ENCODE data around the gene GDF7. TPM values are rescaled to one million over a fixed set of nuclear protein-coding genes. Genes with fewer than 3 reads are reported as not detected.

The GDF7 gene
- total RNA-seq, 1 experiment from 2014 or later = 0.04 TPM

GRCh38 chr2:20645761-20646160 lies 21.2 kb upstream of the GDF7 start:
- H3K14ac ChIP-seq (ENCODE audit: insufficient read depth, low read length) = no peak overlapping the region
- no peak for DNase-seq
- no peak overlapping the region for H2BK120ac ChIP-seq (ENCODE audit: low read depth, low read length, poor library complexity, severe bottlenecking)
- H3K4ac ChIP-seq (ENCODE audit: low read depth, low read length) = no peak overlapping the region
- H4K8ac ChIP-seq (replicated peaks; ENCODE audit: insufficient read length, low read depth, low read length) = no peak overlapping the region
- no peak overlapping the region for H3K18ac ChIP-seq (ENCODE audit: insufficient read length, low read depth, low read length)
- no peak overlapping the region for H2BK5ac ChIP-seq (ENCODE audit: insufficient read length, low read length)
- H2BK15ac ChIP-seq (ENCODE audit: low read depth, low read length) = no peak overlapping the region
- no peak overlapping the region for H4K5ac ChIP-seq (ENCODE audit: insufficient read length, low read depth, low read length)
- Mint-ChIP-seq H3K27ac (no peak overlapping the region), H3K36me3 (ENCODE audit: insufficient read depth in 1 of 3, low read depth in 3 of 3) (peaks cover 0 to 13% (median 2%) of the 10 kb centered on the region in 3 experiments; a peak in 3 of 7 replicates), H3K27me3 (ENCODE audit: low read depth) (peaks cover 17% of the 10 kb centered on the region), H3K9me3 (no peaks in the 10 kb centered on the region; a peak in 1 of 5 replicates), H3K4me1 (peaks cover 19 to 20% of the 10 kb centered on the region in 2 experiments), H3K4me3 (no peak overlapping the region)
- no peak overlapping the region for H4K91ac ChIP-seq (ENCODE audit: insufficient read length, low read depth, low read length)
- no peaks in the 10 kb centered on the region for H4K20me1 ChIP-seq (ENCODE audit: control insufficient read depth, insufficient read depth, insufficient read length)
- TF ChIP-seq CTCF (conservative IDR thresholded peaks at IDR 0.05) = no peak
- H3K23ac ChIP-seq (ENCODE audit: insufficient read length, low read depth, low read length) = no peak overlapping the region
- H3K79me2 ChIP-seq (ENCODE audit: insufficient read depth, low read length) = no peaks in the 10 kb centered on the region
- H3K9ac ChIP-seq (ENCODE audit: extremely low read depth, insufficient read length, low read length) = no peak overlapping the region
- H3K27ac ChIP-seq (ENCODE audit: insufficient read length, low read depth, low read length) = no peak overlapping the region
- H3T11ph ChIP-seq (ENCODE audit: low read length) = no peak overlapping the region
- H2BK12ac ChIP-seq (ENCODE audit: insufficient read length, low read depth, low read length) = no peak overlapping the region
- H3K4me2 ChIP-seq (ENCODE audit: insufficient read depth, insufficient read length, low read length) = no peak overlapping the region
- no peaks in the 10 kb centered on the region for H3K27me3 ChIP-seq (ENCODE audit: insufficient read depth, low read length)
- no peak overlapping the region for H3K56ac ChIP-seq (ENCODE audit: insufficient read length, low read depth, low read length)
- no peaks in the 10 kb centered on the region; the same call in 1 of the 2 replicates for H3K4me1 ChIP-seq (ENCODE audit: insufficient read depth, low read length)
- H3K9me3 ChIP-seq (ENCODE audit: control insufficient read depth, low read depth, low read length) = no peaks in the 10 kb centered on the region
- no peaks in the 10 kb centered on the region for H3K79me1 ChIP-seq (ENCODE audit: insufficient read depth, low read depth, low read length, poor library complexity, severe bottlenecking)
- H2AFZ ChIP-seq (ENCODE audit: low read length) = no peak overlapping the region
- no peaks in the 10 kb centered on the region for H3K23me2 ChIP-seq (ENCODE audit: insufficient read length, low read depth, low read length, poor library complexity, severe bottlenecking)
- no CpG with 5 or more reads among the region's 10 CpGs for WGBS (ENCODE audit: extremely low coverage, insufficient read length, low lambda C conversion rate)
- no peak overlapping the region for H2BK20ac ChIP-seq (ENCODE audit: low read depth, low read length, poor library complexity, severe bottlenecking)
- H2AK5ac ChIP-seq (ENCODE audit: insufficient read length, low read length) = no peak overlapping the region

Data from H9 (cell line).